GM18519 (cell line): ENCODE data around the gene BRS3.
"Not testable (repeated sequence)": the region's sequence is repeated elsewhere in the genome, so short reads cannot be mapped to it uniquely, and the experiment has no call there.

Source experiments
- ATAC-seq: cut with Tn5 transposase; IDR thresholded peaks from one replicate; pipeline ENCODE4 v1.9.1; 2021; ENCODE audit warnings: mild to moderate bottlenecking, moderate library complexity; ENCODE audit not compliant: unreplicated experiment, low FRiP score

BRS3 gene

DNA sequence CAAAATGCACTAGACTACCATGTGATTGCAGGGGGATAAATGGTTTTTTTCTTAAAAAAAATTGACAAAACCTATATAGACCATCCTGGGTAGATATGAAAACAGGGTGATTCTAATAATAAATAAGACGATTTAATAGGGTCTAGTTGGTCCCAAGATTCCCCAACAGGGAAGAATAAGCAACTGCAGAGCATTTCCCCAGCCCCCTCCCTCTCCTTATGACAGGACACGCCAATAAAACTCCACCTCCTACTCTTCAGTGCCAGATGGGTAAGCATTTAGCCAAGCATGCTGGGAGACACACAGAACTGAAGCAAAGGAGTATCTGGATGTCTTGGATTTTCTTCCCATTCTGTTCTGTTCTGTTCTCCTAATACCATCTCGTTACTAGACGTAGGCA is at the start of gene BRS3:
Gene BRS3, plus strand, starts transcription at position 301 of the 400 bp plus-strand sequence. CDS start 168 bp downstream, outside the sequence.
- ATAC-seq = no peak

GRCh38 chrX:136438192-136438591 is 49.6 kb upstream of the BRS3 start:
- ATAC-seq = no peak

- ATAC-seq = not testable (repeated sequence)
These were observed 42.1 kb upstream of the BRS3 start for GRCh38 chrX:136445674-136446073.

GRCh38 chrX:136446208-136446607 is 41.5 kb upstream of the BRS3 start:
- no peak for ATAC-seq

GRCh38 chrX:136447308-136447707 is 40.4 kb upstream of the BRS3 start:
- ATAC-seq = no peak

DNA sequence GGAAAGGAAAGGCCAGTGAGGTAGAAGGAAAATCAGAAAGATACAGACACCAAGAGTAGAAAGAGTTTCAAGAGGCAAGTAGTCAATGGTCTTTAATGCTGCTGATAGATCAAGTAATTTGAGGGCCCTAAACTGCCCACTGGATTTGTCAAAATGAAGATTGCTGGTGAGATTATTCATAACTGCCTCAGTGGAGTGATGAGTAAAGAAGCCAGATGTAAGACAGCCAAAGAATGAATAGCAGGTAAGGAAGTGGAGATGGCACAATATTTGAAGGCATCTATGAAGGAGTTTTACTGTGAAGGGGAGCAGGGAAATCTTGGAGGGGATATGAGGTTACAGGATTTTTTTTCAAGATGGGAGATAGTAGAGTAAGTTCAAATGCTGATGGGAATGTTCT is 39.8 kb upstream of the BRS3 start:
- ATAC-seq = no peak

- no peak for ATAC-seq
These were observed 37.5 kb upstream of the BRS3 start for GRCh38 chrX:136450050-136450830.

DNA sequence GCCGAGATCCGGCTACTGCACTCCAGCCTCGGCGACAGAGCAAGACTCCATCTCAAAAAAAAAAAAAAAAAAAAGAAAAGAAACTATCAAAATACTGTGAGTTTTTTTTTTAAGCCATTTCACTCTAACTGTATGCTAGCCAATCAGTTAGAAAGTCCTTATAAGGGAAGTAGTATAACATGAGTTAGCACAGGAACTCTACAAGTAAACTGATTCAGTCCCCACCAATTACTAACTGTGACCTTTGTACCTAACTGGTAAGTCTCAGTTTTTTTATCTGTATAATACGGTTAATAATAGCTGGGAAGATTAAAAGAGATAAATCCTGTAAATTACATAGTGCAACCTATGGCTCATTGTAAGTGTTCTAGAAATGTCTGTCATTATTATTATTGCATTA is 35.1 kb upstream of the BRS3 start:
- ATAC-seq = no peak

GRCh38 chrX:136453114-136453513 is 34.6 kb upstream of the BRS3 start:
- ATAC-seq = no peak

GRCh38 chrX:136453771-136454170 is 34.0 kb upstream of the BRS3 start:
- no peak for ATAC-seq

DNA sequence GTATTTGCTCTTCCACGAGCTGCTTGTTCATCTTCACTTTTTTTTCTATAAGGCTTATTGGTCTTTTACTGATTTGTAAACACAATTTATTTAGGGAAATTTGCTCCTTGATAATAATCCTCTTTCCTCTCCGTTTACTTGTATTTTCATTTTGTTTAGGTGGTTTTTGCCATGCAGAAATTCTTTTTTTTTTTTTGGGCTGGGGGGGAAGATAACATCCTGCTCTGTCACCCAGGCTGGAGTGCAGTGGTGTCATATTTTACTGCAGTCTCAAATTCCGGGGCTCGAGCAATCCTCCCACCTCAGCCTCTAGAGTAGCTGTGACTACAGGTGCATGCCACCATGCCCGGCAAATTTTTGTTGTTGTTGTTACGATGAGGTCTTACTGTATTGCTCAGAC is 31.6 kb upstream of the BRS3 start:
- no peak for ATAC-seq

DNA sequence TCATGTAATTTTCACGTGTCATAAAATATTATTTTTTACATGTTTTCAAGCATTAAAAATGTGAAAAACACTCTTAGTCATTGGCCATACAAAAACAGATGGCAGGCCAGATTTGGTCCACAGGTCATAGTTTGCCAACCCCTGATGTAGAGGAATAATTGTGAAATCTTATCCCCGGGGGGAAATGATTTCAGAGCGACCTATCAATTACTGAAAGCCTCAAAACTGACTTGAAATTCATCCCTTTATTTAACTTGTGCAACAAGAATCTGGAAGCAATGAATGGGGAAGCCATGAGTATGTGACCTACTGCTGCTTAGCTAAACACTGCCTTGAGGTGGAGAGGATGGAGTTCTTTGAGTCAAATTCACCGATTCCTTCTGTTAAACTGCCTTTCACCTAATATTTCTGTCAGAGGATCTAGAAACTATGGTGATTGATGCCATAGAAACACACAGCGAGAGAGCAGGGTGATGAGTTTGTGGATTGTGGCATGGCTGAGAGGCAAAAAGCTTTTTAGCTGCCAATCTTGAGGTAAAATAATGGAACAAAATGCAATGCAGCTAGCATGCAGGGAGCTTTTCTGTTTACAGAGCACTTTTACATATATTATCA is 30.3 kb upstream of the BRS3 start:
- ATAC-seq = no peak

DNA sequence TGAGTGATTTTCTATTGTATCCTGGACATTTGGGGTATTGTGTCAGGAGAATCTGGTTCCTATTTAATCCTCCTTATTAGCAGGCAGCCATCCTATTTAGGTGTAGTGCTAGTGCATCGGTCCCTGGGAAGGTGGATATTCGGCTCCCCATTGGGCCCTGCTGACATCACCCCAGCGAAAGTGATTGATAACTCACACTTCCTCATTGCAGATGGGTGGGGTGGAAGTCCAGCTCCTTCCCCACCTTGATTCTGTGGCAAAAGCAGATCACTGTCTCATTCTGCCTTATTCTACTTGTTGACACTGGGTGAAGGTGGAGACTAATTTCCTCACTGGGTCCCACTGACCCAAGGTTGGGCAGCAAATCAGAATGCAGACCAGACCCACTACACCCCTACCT is 23.2 kb upstream of the BRS3 start:
- no peak for ATAC-seq

DNA sequence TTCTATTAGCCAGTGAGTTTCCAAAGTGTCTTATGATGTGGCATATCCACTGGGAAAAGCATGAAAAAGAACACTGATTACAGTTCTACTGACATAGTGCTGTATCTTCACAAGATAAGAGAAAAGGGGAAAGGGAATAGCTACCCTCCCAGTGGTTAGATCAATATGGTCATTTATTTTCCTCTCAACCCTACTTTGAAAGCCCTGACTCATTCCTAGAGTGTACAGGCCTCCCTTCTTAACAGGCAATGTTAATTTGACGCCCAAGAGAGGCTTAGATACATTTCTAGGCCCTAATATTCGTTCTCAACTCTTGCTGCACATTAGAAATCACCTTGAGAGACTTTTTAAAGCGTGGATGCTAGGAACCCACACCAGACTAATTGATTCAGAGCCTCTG is 20.4 kb upstream of the BRS3 start:
- no peak for ATAC-seq

- ATAC-seq = no peak
These were observed 19.2 kb upstream of the BRS3 start for GRCh38 chrX:136468391-136469103.

- no peak for ATAC-seq
These were observed 14.1 kb upstream of the BRS3 start for GRCh38 chrX:136473663-136474062.

- no peak for ATAC-seq
These were observed 12.5 kb upstream of the BRS3 start for GRCh38 chrX:136475236-136475635.

- no peak for ATAC-seq
These were observed 11.2 kb upstream of the BRS3 start for GRCh38 chrX:136476501-136476900.

GRCh38 chrX:136477026-136477425 is 10.7 kb upstream of the BRS3 start:
- no peak for ATAC-seq

GRCh38 chrX:136480383-136480782 is 7.4 kb upstream of the BRS3 start:
- no peak for ATAC-seq

GRCh38 chrX:136488706-136489105 is 959 bp downstream of the BRS3 start:
- ATAC-seq = no peak

GRCh38 chrX:136491832-136492231 is 4.1 kb downstream of the BRS3 start:
- ATAC-seq = no peak
